T-helper 17 cell (primary cell): ENCODE data around the gene CLCN4. TPM values are rescaled to one million over a fixed set of nuclear protein-coding genes. Genes with fewer than 3 reads are reported as not detected.

Source experiments
- ATAC-seq: fragments of 150-1000 bp; cut with Tn5 transposase; 2 replicates; pipeline ENCODE4 v1.10.0; 2021; ENCODE audit warnings: mild to moderate bottlenecking, moderate library complexity
- DNase-seq, 3 donors: peaks; one replicate each; pipeline versions ENCODE4 v3.0.0 to v3.0.0-alpha.2; 2020 to 2021
- H3K9me3 ChIP-seq: one replicate; pipeline ENCODE4 v1.7.0; 2013; ENCODE audit warnings: low read length, mild to moderate bottlenecking; ENCODE audit not compliant: control insufficient read depth, poor library complexity, severe bottlenecking
- H3K27ac Mint-ChIP-seq: one replicate; pipeline ENCODE4 v1.8.0; 2022; ENCODE audit warnings: mild to moderate bottlenecking, moderate library complexity, mixed read lengths
- H3K27me3 Mint-ChIP-seq: one replicate; pipeline ENCODE4 v1.8.0; 2022; ENCODE audit warnings: mixed read lengths
- H3K36me3 Mint-ChIP-seq: one replicate; pipeline ENCODE4 v1.8.0; 2022; ENCODE audit warnings: low read depth, mixed read lengths
- H3K4me1 Mint-ChIP-seq: one replicate; pipeline ENCODE4 v1.8.0; 2022; ENCODE audit warnings: mild to moderate bottlenecking, mixed read lengths
- H3K4me3 Mint-ChIP-seq: one replicate; pipeline ENCODE4 v1.8.0; 2022; ENCODE audit warnings: mild to moderate bottlenecking, moderate library complexity, mixed read lengths
- total RNA-seq, 4 donors: library from RNA in 2 of 4; stranded (reverse) in 2 of 4; gene quantifications; one replicate each; pipeline ENCODE4 v1.2.3 and lab custom pipeline; 2022 to 2026

CLCN4 gene
- total RNA-seq, 2 donors from 2014 or later = 0.37 to 3.3 TPM

DNA sequence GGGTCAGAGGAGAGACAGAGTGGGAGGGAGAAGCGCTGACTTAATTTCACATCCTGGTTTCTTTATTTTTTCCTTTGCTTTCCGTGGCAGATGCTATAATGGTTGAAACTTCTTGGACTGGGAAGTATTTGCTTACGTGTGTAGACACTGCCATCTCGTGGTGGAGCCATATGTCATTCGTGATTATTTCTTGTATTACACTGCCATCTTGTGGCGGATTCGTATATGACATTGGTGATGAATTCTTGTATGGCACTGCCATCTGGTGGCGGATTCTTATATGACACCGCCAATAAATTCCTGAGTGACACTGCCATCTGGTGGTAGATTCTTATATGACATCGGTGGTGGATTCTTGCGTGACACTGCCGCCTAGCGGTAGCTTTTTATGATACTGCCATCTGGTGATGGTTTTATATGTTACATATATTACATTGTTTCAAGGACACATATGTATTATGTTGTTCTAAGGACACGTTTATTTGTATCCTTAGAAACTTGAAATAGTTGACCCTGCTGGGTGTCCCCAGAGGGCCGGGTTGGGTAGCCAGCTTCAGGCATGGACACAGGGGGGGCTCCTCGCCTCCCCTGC is 37.3 kb upstream of the CLCN4 start:
- DNase-seq (peak; percentile 34 to 56 (median 43)), ATAC-seq (peak; percentile 89)
- H3K36me3 Mint-ChIP-seq = no peaks in the 10 kb centered on the region
- H3K4me1 Mint-ChIP-seq = peaks cover 6% of the 10 kb centered on the region
- no peaks in the 10 kb centered on the region for H3K9me3 ChIP-seq
- no peak overlapping the region for H3K4me3 Mint-ChIP-seq
- peak overlapping the region; percentile 24 for H3K27ac Mint-ChIP-seq
- H3K27me3 Mint-ChIP-seq = no peaks in the 10 kb centered on the region

DNA sequence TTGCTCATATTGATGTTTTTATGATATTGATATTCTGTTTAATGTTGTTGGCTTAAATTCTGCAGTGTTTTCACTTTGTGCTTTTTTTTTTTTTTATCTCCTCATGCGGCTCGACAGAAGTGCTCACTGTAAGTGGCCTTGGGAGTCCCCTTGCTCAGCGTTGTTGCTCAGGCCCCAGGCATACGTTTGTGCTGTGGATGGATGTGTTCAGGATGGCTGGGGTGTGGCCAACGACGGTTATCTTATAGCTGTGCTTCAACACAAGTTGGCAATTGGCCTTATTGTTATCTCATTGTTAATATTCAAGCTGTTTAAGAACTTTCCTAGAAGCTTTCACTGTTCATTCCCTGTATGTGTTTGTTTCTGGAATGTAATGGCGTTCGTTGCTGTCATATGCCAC is 36.4 kb upstream of the CLCN4 start:
- no peaks in the 10 kb centered on the region for H3K9me3 ChIP-seq
- Mint-ChIP-seq H3K4me1 (peaks cover 6% of the 10 kb centered on the region), H3K4me3 (no peak overlapping the region), H3K27ac (no peak overlapping the region), H3K36me3 (peaks cover 3% of the 10 kb centered on the region), H3K27me3 (no peaks in the 10 kb centered on the region)
- DNase-seq (no peak), ATAC-seq (no peak)

DNA sequence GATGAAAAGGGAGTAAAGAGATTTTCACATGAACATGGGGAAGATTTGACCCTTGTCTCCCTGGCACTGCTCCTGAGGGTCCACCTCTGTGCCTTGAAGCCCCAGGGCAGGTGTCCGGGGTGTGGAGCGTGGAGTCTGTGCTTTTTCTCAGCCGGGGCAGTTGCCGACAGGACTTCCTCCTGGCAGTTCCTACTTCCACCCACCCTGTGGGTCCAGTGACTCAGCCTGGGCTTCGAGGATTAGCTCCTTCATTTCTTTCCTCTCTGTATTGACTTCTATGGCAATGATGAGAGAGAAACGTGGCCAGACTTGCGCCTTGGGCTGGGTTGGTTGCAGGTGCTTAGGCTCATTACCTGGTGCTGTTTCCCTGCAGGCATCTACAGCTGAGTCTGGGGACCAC is 35.9 kb upstream of the CLCN4 start:
- DNase-seq (no peak), ATAC-seq (no peak)
- H3K9me3 ChIP-seq = no peaks in the 10 kb centered on the region
- Mint-ChIP-seq H3K36me3 (peaks cover 3% of the 10 kb centered on the region), H3K27ac (peak overlapping the region; percentile 69), H3K4me1 (peaks cover 6% of the 10 kb centered on the region), H3K27me3 (no peaks in the 10 kb centered on the region), H3K4me3 (no peak overlapping the region)

DNA sequence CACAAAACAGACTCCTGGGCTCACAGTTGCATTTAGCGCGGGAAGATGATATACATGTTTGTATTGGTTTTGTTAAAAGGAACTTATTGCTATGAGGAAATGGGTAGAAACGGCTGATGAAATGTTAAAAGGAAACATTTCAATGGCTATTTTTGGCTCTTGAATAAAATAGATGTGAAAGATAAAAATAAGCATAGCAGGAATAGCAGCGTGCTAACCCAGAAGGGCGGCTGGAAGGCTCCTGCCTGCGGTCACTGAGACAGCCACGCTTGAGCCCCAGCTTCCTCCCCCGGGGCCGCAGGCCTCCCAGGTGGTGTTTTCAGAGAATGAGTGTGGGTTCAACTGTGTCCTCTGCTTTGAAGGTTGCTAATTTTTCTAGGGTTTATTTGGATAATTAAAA is 35.0 kb upstream of the CLCN4 start:
- no peak for DNase-seq
- no peak overlapping the region for H3K4me3 Mint-ChIP-seq
- no peaks in the 10 kb centered on the region for H3K27me3 Mint-ChIP-seq
- ATAC-seq = peak; percentile 28
- no peaks in the 10 kb centered on the region for H3K9me3 ChIP-seq
- peak overlapping the region; percentile 69 for H3K27ac Mint-ChIP-seq
- peaks cover 9% of the 10 kb centered on the region for H3K4me1 Mint-ChIP-seq
- peaks cover 3% of the 10 kb centered on the region for H3K36me3 Mint-ChIP-seq

DNA sequence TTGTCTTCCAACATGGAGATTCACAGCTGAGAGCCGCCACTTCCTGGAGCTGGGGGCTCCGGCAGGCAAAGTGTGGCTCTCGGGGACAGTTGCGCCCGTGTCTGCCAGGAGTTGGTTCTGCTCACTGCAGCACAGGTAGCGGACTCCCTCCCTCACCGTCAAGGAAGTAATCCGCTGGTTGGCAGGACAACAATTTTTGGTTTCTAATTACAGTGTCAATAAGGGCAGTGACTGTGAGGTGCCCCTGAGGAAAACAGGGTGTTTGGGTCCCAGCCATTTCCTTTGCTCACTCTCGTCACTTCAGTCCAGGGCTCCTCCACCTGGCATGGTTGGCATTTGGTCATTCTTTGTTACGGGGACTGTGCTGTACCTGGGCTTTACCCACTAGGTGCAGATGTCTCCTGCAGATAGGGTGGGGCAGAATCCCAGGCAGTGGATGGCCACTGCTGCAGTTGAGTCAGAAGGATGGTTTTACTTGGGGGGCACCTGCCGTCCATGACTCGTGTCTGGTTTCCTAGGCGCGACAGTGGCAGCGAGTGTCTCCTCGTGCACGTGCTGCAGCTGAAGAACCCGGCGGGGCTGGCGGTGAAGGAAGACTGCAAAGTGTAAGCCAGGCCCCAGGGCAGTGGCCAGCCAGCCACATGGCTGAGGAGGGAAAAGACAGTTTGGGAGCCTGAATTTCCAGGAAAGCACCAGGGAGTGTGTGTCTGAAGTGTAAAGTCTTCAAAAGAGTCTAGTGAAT is 32.1 kb upstream of the CLCN4 start:
- Mint-ChIP-seq H3K27ac (no peak overlapping the region), H3K4me3 (no peak overlapping the region), H3K4me1 (peaks cover 5% of the 10 kb centered on the region), H3K27me3 (no peaks in the 10 kb centered on the region), H3K36me3 (peaks cover 3% of the 10 kb centered on the region)
- H3K9me3 ChIP-seq = no peaks in the 10 kb centered on the region
- no peak for DNase-seq
- ATAC-seq = no peak

DNA sequence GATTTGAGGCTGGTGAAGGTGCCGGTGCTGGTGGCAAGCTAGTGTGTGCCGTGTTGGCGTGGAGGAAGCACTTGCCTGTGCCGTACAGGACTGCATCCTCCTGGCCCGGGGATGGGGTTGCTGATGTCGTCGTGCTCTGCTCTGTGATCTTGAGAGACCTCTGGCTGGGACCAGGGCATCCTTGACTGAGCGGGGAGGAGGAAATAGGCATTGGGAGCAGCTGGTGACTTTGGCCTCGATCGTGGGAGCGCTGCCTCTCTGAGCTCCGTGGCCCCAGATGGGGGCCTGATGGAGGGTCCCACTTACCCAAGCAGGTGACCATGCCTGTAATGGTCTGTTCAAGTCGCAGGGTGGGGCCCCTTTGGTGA is 31.5 kb upstream of the CLCN4 start:
- no peak for ATAC-seq
- peaks cover 4% of the 10 kb centered on the region for H3K4me1 Mint-ChIP-seq
- H3K36me3 Mint-ChIP-seq = peaks cover 3% of the 10 kb centered on the region
- no peak overlapping the region for H3K27ac Mint-ChIP-seq
- DNase-seq = no peak
- H3K4me3 Mint-ChIP-seq = no peak overlapping the region
- H3K27me3 Mint-ChIP-seq = no peaks in the 10 kb centered on the region
- H3K9me3 ChIP-seq = no peaks in the 10 kb centered on the region

DNA sequence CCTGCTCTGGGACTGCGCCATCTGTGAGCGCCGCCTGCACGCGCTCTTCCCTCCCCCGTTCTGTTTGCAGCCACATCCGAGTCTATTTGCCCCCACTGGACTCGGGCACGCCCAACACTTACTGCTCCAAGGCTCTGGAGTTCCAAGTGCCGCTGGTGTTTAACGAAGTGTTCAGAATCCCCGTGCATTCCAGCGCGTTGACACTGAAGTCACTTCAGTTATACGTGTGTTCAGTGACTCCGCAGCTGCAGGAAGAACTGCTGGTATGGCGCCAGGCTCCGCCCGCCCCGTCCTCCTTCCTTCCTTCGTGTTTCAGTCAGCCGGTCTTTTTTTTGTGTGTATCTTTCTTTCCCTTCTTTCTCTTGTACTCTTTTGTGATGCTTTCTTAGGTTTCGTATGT is 30.7 kb upstream of the CLCN4 start:
- ATAC-seq = no peak
- H3K27ac Mint-ChIP-seq = no peak overlapping the region
- peaks cover 2% of the 10 kb centered on the region for H3K4me1 Mint-ChIP-seq

DNA sequence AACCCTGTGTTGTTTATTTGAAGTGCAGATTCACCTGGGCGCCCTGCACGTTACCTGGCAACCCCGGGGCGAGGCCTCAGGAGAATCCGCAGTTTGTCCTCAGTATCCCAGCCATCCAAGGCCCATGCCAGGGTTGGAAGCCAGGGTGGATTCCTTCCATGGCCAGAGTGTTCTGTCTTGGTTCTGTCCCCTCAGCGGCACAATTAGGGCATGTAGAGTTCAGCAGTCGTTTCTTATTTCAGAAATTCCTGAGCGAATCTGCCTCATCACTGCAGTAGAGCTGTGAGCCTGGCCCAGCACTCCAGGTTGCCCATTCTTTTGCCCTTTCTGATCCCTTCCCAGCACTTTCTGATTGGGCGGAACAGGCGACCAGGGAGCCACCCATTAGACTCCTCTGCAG is 29.9 kb upstream of the CLCN4 start:
- H3K36me3 Mint-ChIP-seq = peaks cover 3% of the 10 kb centered on the region
- H3K4me3 Mint-ChIP-seq = no peak overlapping the region
- peaks cover 2% of the 10 kb centered on the region for H3K4me1 Mint-ChIP-seq

More for the DNA sequence above, 30.7 kb upstream of the CLCN4 start:
- no peaks in the 10 kb centered on the region for H3K9me3 ChIP-seq
- Mint-ChIP-seq H3K36me3 (peaks cover 3% of the 10 kb centered on the region), H3K4me3 (no peak overlapping the region), H3K27me3 (no peaks in the 10 kb centered on the region)
- no peak for DNase-seq

DNA sequence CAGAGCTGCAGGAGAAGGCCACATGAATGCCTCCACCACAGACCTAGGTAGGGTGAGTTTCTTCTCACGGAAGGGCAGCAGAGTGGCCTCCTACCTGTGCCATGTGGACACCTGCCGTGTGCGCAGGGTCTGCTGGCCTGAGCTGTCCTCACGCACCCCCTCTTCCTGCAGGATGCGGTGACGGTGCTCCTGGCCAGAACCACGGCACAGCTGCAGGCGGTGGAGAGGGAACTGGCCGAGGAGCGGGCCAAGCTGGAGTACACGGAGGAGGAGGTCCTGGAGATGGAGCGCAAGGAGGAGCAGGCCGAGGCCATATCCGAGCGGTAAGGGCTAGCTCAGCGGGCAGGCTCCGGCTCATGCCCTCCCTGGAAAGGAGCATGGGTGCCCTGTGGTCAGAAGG is 28.4 kb upstream of the CLCN4 start:
- Mint-ChIP-seq H3K36me3 (peaks cover 3% of the 10 kb centered on the region), H3K27me3 (no peaks in the 10 kb centered on the region), H3K4me3 (no peak overlapping the region), H3K27ac (no peak overlapping the region), H3K4me1 (peaks cover 2% of the 10 kb centered on the region)
- DNase-seq (no peak), ATAC-seq (no peak)
- H3K9me3 ChIP-seq = no peaks in the 10 kb centered on the region

More for the DNA sequence above, 29.9 kb upstream of the CLCN4 start:
- H3K9me3 ChIP-seq = no peaks in the 10 kb centered on the region
- no peaks in the 10 kb centered on the region for H3K27me3 Mint-ChIP-seq
- DNase-seq (no peak), ATAC-seq (no peak)
- peak overlapping the region; percentile 79 for H3K27ac Mint-ChIP-seq

DNA sequence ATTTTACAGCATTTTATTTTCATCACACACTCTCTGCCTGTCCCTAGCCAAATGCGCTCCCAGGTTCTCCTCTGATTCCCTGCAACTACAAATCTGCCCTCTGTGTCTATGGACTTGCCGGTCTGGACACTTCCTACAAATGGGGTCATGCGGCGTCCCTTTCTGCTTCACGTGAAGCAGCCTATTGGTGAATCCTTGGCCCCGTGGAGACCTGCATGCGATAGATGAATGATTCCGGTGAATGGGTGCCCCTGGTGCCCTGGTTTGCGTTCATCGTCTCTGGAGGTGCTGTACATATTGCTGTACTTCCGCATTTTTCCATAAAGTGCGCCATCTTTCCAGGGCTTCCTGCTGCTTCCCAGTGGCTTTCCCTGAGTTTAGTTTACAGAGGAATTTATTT is 27.5 kb upstream of the CLCN4 start:
- H3K9me3 ChIP-seq = no peaks in the 10 kb centered on the region
- DNase-seq (no peak), ATAC-seq (no peak)
- Mint-ChIP-seq H3K27ac (no peak overlapping the region), H3K4me3 (no peak overlapping the region), H3K27me3 (no peaks in the 10 kb centered on the region), H3K36me3 (peaks cover 3% of the 10 kb centered on the region), H3K4me1 (peaks cover 2% of the 10 kb centered on the region)

DNA sequence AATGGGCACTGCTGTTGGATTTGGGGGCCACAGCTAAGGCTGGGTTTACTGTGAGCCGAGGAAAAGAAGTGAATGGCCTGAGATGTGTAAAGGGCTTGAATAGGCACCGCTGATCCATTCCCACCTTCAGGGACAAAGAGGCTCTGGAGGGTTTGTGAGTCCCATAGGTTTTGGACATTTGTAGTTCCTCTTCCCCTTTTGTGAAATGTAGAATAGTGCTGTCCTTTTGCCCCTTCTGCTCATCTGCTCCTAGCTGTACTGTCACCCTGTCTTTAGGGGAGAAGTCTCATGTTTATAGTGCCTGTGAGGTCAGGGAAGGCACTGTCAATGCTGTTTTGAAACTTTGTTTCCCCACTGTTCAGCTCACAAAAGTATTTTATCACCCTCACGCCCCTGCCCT is 26.4 kb upstream of the CLCN4 start:
- no peak overlapping the region for H3K27ac Mint-ChIP-seq
- H3K36me3 Mint-ChIP-seq = no peaks in the 10 kb centered on the region
- ATAC-seq = no peak
- H3K27me3 Mint-ChIP-seq = no peaks in the 10 kb centered on the region
- H3K4me1 Mint-ChIP-seq = peaks cover 2% of the 10 kb centered on the region
- no peak overlapping the region for H3K4me3 Mint-ChIP-seq
- no peak for DNase-seq
- H3K9me3 ChIP-seq = no peaks in the 10 kb centered on the region

DNA sequence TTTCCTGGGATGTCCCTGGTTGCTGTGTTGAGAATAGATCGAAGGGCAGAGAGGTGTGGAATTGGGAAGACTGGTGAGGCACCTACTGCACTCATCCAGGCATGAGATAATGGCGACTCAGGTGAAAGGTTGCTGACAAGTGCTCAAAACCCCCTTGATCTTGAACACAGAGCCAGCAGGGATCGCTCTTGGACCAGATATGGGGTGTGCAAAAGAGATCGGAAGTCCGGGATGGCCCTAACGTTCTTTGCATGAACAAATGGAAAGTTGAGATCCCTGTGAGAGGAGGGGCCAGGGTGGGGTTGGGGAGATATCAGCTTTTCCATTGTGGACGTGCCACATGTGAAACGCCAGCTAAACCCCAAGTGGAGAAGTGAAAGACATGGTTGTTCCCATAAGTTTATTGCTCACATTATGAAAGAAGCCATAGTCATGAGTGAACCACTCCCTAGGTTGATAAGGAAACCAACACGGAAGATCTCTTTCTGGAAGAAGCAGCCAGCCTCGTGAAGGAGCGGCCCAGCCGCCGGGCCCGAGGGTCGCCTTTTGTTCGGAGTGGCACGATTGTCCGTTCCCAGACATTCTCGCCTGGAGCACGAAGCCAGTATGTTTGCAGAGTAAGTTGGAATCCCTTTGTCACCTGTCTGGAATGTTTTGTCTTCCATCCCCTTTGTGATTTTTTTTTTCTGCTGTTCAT is 22.6 kb upstream of the CLCN4 start:
- Mint-ChIP-seq H3K4me3 (no peak overlapping the region), H3K27me3 (no peaks in the 10 kb centered on the region), H3K36me3 (no peaks in the 10 kb centered on the region), H3K4me1 (no peaks in the 10 kb centered on the region), H3K27ac (no peak overlapping the region)
- H3K9me3 ChIP-seq = no peaks in the 10 kb centered on the region
- DNase-seq (no peak), ATAC-seq (no peak)

DNA sequence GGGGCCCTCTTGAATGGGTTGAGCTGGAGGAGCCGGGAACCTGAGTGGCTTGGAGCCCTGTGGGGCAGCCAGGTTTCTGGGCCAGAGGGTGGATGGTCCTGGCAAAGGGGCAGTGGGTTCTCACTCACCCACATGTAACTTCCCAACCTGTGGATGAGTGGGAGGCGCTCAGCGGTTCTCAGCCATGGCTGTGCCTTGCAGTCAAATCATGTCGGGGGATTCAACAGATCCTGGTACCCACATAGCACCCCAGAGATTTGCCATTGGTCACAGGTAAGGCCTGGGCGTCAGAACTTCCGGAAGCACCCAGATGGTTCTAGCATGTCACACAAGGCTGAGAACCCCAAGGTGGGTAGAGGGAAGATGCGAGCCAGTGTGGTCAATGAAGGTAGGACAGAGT is 21.9 kb upstream of the CLCN4 start:
- H3K36me3 Mint-ChIP-seq = no peaks in the 10 kb centered on the region
- H3K27me3 Mint-ChIP-seq = no peaks in the 10 kb centered on the region
- ATAC-seq (no peak), DNase-seq (no peak)
- H3K9me3 ChIP-seq = no peaks in the 10 kb centered on the region
- H3K4me1 Mint-ChIP-seq = no peaks in the 10 kb centered on the region
- no peak overlapping the region for H3K27ac Mint-ChIP-seq
- no peak overlapping the region for H3K4me3 Mint-ChIP-seq
